Measurements from ENCODE around the gene IGFBP4.

Gene IGFBP4

DNA sequence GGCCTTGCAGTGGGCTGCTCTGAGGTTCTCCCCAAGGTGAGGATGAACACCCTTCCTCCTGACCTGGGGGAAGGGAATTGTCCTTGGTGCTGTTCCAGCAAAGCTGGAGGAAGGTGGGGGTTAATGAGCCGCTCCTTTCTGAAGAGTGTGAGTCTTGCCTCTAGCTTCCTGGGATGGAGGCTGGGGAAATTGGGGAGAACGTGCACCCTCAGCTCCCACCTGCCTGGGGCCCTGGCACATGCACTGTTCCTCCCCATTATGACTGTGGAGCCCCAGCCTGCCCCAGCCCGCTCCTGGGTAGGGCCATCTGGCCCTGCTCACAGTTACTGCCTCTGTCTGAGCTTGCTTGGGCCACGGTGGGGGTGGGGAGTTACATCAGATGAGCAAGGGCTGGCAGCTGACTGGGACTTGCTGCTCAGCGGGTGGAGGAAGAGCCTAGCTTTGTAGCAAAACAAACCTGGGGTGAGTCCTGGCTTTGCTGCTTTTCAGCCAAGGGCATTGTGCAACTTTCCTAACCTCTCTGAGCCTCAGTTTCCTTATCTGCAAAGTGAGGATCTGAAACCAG, 47.1 kb downstream of the IGFBP4 start:
- DNase-seq (ENCODE audit: low read depth), result no peak

DNA sequence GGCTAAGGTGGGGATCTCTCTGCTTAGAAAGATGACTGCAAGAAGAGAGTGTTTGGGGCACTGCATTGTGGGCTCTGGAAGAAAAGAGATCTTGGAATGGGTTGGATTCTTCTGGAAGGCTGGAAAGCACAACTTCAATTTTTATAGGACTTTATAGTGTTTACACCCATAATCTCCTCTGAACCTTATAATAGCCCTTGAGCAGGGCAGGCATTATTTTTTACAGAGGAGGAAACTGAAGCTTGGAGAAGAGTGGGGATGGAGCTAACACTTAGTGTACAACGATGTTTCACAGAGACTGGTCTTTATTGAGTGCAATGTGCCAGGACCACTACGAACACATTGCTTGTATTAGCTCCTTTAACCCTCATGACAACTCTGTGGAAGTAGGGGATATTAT, 47.7 kb downstream of the IGFBP4 start:
- DNase-seq (ENCODE audit: low read depth), result no peak

GRCh38 chr17:40491486-40491885, 48.2 kb downstream of the IGFBP4 start:
- DNase-seq (ENCODE audit: low read depth), result no peak

GRCh38 chr17:40493697-40494096, 50.4 kb downstream of the IGFBP4 start:
- DNase-seq (ENCODE audit: low read depth), result no peak

DNA sequence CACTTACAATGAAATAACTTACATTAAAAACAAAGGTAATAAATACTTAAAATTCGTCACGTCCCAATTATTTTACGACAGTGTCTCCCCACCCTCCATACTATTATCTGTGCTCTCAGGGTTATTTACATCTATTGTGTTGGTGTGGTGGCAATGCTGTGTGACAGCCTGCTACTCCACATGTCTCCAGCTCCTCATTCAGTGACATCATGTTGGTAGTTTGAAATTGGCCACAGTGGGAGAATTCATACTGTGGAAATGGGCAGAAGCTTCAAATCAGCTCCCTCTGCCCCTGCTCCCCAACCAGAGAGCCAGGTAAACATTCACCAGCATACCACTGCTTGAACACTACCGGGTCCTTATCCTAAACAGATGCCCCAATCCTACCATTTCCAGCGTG, 51.9 kb downstream of the IGFBP4 start:
- DNase-seq (ENCODE audit: low read depth), result no peak

GRCh38 chr17:40496170-40496569, 52.9 kb downstream of the IGFBP4 start:
- no peak for DNase-seq (ENCODE audit: low read depth)

DNA sequence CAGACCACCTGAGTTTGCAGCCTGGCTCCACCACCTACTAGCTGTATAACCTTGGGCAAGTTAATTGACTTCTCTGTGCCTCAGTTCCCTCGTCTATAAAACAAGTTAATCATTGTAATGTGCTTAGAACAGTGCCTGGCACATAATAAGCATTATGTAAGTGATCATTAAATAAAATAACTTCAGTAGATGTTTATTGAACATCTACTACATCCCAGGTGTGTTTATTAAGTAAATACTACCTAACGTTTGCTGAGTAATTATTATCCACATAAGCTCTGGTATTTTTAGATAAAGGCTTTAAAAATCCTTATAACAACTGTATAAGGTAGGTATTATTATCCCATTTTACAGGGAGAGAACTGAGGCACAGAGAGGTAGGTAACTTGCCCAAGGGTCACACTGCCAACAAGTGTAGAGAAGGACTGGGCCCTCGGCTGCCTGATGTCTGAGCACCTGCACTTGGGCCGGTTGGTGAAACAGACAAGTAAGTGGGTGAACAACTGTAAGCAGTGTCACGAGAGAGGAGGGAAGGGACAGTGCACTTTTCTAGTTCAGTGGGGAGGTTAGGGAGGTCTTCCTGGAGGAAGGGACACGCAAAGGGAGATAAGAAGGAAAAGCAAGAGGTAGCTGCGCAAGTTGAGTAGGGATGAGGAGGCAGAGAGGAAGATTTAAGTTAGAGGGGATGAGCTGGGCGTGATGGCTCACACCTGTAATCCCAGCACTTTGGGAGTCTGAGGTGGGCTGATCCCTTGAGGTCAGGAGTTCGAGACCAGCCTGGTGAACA, 53.6 kb downstream of the IGFBP4 start:
- no peak for DNase-seq (ENCODE audit: low read depth)

DNA sequence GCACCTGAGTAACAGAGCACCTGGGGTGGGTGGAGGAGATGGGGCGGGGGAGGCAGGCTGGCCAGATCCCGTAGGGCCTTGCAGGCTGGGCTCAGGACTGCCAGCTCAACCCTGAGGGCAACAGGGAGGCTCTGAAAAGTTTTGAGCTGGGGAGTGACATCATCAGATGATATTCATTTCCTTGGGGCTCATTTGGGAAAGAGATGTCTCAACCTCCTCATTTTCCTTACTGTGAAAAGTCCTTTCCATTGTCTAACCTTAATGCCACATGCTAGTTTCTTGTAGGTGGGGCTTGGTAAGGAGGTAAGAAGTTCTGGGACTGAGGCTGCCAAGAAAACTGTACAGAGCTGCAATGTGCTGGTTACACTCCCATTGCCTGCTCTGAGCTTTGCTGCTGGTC, 54.4 kb downstream of the IGFBP4 start:
- no peak for DNase-seq (ENCODE audit: low read depth)

DNA sequence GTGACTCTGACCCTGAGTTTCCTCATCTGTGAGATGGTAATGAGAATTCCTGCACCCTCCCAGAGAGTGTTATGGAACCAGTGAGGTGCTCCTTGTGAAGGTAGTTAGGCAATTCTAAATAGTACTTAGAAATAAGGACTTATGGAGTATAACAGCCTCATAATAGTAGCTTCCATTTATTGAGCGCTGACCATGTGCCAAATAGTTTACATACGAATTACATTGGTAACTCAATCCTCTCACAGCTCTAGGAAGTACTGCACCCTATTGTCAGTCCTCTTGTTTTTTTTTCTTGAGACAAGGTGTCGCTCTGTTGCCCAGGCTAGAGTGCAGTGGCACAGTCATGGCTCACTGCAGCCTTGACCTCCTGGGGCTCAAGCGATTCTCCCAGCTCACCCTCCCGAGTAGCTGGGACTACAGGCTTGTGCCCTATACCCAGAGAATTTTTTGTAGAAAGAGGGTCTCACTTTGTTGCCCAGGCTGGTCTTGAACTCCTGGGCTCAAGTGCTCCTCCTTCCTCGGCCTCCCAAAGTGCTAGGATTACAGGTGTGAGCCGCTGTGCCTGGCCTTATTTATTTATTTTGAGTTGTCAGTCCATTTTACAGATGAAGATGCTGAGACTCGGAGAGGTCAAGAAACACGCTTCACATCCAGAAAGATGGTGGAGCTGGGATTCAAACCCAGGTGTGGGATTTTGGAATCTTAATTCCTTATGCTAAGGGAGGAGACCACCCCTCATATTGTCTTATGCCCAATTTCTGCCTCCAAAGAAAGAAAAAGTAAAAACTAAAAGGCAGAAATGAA, 55.2 kb downstream of the IGFBP4 start:
- DNase-seq (ENCODE audit: low read depth), result no peak

DNA sequence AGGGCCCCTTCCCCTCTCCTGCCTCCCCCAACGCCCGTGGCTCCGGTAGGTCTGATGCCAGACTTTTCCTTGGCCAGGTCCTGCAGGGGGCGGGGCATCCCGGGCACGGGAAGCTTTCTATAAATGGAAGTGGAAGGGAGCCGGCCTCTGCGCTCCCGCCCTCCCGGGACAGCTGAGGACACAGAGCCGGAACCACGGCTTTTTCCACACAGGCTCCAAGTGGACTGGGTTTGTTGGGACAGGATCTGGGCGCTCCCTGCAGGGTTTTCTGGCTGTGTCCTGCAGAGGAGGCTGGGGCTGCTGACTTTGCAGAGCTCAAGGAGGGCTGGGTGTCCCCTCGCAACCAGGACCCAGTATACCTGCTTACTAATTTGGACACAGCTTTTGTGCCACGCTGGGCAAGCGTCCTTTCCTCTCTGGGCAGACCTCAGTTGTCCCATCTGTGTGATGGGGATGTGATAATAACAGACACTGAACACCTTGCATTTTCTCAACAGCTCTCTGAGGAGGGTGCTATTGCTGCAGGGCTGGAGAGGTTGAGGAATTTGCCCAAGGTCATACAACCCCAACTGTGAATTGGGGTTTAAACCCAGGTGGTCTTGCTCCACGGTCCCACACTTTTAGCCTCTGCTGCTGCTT, 56.4 kb downstream of the IGFBP4 start:
- DNase-seq (ENCODE audit: low read depth), result no peak

- no peak for DNase-seq (ENCODE audit: low read depth)
Observed at GRCh38 chr17:40500190-40500589, 56.9 kb downstream of the IGFBP4 start.

DNA sequence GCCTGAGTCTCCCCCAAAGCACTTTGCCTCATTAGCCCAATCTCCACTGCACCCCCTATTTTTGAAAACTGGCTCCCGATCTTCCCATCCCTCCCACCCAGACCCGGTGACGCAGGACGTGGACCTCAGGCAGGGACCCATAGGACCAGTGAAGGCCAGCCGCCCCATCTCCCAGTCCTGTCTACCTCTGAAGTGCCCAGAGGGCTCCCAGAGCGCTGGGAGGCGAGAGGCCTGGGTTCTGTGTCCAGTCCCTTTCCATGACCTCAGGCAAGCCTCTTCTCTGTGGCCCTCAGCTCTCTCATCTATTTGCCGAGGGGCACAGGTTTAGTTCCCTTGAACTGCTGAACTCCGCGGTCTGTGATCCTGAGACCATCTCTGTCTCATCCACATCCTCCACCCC, 57.5 kb downstream of the IGFBP4 start:
- no peak for DNase-seq (ENCODE audit: low read depth)

- no peak for DNase-seq (ENCODE audit: low read depth)
Observed at GRCh38 chr17:40501499-40501911, 58.3 kb downstream of the IGFBP4 start, which contains the start of gene TNS4. Gene TNS4 (minus strand): TSS chr17:40501623. CDS start chr17:40496425, 5,198 bp downstream.

GRCh38 chr17:40502716-40503115, 59.5 kb downstream of the IGFBP4 start:
- no peak for DNase-seq (ENCODE audit: low read depth)

DNA sequence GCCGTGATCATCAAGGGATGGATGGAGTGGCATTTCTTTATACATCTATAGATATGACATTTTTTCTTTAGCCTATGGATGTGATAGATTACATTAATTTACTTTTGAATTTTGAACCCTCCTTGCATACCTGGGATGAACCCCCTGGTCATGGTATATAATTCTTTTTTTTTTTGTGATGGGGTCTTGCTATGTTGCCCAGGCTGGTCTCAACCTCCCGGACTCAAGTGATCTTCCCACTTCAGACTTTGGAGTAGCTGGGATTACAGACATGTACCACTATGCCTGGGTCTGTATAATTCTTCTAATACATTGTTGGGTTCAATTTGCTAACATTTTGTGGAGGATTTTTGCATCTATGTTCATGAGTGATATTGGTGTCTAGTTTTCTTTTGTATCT, 59.9 kb downstream of the IGFBP4 start:
- no peak for DNase-seq (ENCODE audit: low read depth)

GRCh38 chr17:40506786-40507185, 63.5 kb downstream of the IGFBP4 start:
- DNase-seq (ENCODE audit: low read depth), result no peak

Data from activated T-cell treated with anti-CD3 and anti-CD28 coated beads for 24 hours (primary cell).